HEK293 (cell line): ENCODE measurements around the gene PPP1R14B.

ENCODE experiments used
- CTCF ChIA-PET: fragments of 350-600 bp; formaldehyde crosslinking; extraction: SDS; loops from one replicate; lab custom pipeline; 2021; ENCODE audit warnings: antibody characterized with exemption; lab: Yijun Ruan, JAX
- POLR2A ChIA-PET: fragments of 300-600 bp; formaldehyde crosslinking; extraction: SDS; loops from one replicate; lab custom pipeline; 2020; ENCODE audit warnings: antibody characterized with exemption, inconsistent platforms; lab: Yijun Ruan, JAX
- H3K27ac ChIP-seq: fragments of 200-500 bp; sonication (Bioruptor generic); 2 replicates; pipeline ENCODE4 v1.5.1; 2014; ENCODE audit warnings: low read depth, low read length, control low read depth, inconsistent platforms; ENCODE audit errors: extremely low read depth
- H3K36me3 ChIP-seq, 2 experiments: fragments of 200-500 bp in 1 of 2; sonication (Bioruptor generic) in 1 of 2; 1 replicate in 1 of 2; 2 replicates in 1 of 2; pipeline ENCODE4 v1.5.1; 2014 to 2017; ENCODE audit warnings: inconsistent platforms in 2 of 2, low read length in 2 of 2; ENCODE audit not compliant: control insufficient read depth in 2 of 2, insufficient read depth in 1 of 2
- H3K4me1 ChIP-seq: fragments of 200-500 bp; sonication (Bioruptor generic); 2 replicates; pipeline ENCODE4 v1.5.1; 2014; ENCODE audit warnings: mild to moderate bottlenecking, low read length, inconsistent platforms; ENCODE audit not compliant: control insufficient read depth, insufficient read depth
- H3K4me3 ChIP-seq: 2 replicates; pipeline ENCODE4 v1.5.1; 2011; ENCODE audit warnings: low read depth, mild to moderate bottlenecking, control low read depth, low read length, moderate library complexity
- H3K9me3 ChIP-seq: fragments of 200-500 bp; sonication (Bioruptor generic); 2 replicates; pipeline ENCODE4 v1.5.1; 2014; ENCODE audit warnings: low read depth, low read length, inconsistent platforms; ENCODE audit not compliant: control insufficient read depth, insufficient read depth
- BCL11A ChIP-seq: fragments of 450-650 bp; formaldehyde crosslinking; IDR thresholded peaks from 2 replicates; pipeline ENCODE4 v1.5.1; 2016; ENCODE audit warnings: low read depth, missing biosample characterization, missing genetic modification characterization
- KLF10 ChIP-seq: fragments of 450-650 bp; IDR thresholded peaks from 2 replicates; pipeline ENCODE4 v1.5.1; 2018; ENCODE audit warnings: missing biosample characterization, mild to moderate bottlenecking, missing genetic modification characterization
- OVOL3 ChIP-seq: fragments of 450-650 bp; formaldehyde crosslinking; IDR thresholded peaks from 2 replicates; pipeline ENCODE4 v1.5.1; 2016; ENCODE audit warnings: missing biosample characterization, missing genetic modification characterization
- YY2 ChIP-seq: fragments of 450-650 bp; formaldehyde crosslinking; IDR thresholded peaks from 2 replicates; pipeline ENCODE4 v1.5.1; 2016; ENCODE audit warnings: missing biosample characterization, missing genetic modification characterization
- ZBTB21 ChIP-seq: fragments of 450-650 bp; formaldehyde crosslinking; IDR thresholded peaks from 2 replicates; pipeline ENCODE4 v1.5.1; 2017; ENCODE audit warnings: missing biosample characterization, missing genetic modification characterization
- ZFHX2 ChIP-seq: fragments of 450-650 bp; formaldehyde crosslinking; conservative IDR thresholded peaks from 2 replicates; pipeline ENCODE4 v1.5.1; 2016; ENCODE audit warnings: missing biosample characterization, missing genetic modification characterization
- ZNF10 ChIP-seq: fragments of 450-650 bp; formaldehyde crosslinking; IDR thresholded peaks from 2 replicates; pipeline ENCODE4 v1.5.1; 2017; ENCODE audit warnings: missing biosample characterization, missing genetic modification characterization
- ZNF114 ChIP-seq: fragments of 450-650 bp; formaldehyde crosslinking; IDR thresholded peaks from 2 replicates; pipeline ENCODE4 v1.5.0; 2017; ENCODE audit warnings: missing biosample characterization, missing genetic modification characterization
- ZNF169 ChIP-seq: fragments of 450-650 bp; formaldehyde crosslinking; IDR thresholded peaks from 2 replicates; pipeline ENCODE4 v1.5.1; 2016; ENCODE audit warnings: missing biosample characterization, missing genetic modification characterization
- ZNF19 ChIP-seq: fragments of 450-650 bp; formaldehyde crosslinking; IDR thresholded peaks from 2 replicates; pipeline ENCODE4; 2016; ENCODE audit warnings: missing biosample characterization, missing genetic modification characterization, low read depth
- ZNF23 ChIP-seq: fragments of 450-650 bp; formaldehyde crosslinking; IDR thresholded peaks from 2 replicates; pipeline ENCODE4 v1.5.1; 2016; ENCODE audit warnings: missing biosample characterization, missing genetic modification characterization, borderline replicate concordance
- ZNF394 ChIP-seq: fragments of 450-650 bp; formaldehyde crosslinking; IDR thresholded peaks from 2 replicates; pipeline ENCODE4 v1.5.1; 2016; ENCODE audit warnings: missing biosample characterization, missing genetic modification characterization, mild to moderate bottlenecking, moderate library complexity, borderline replicate concordance
- ZNF416 ChIP-seq: fragments of 450-650 bp; formaldehyde crosslinking; IDR thresholded peaks from 2 replicates; pipeline ENCODE4 v1.5.1; 2016; ENCODE audit warnings: missing biosample characterization, missing genetic modification characterization
- ZNF48 ChIP-seq: fragments of 450-650 bp; formaldehyde crosslinking; IDR thresholded peaks from 2 replicates; pipeline ENCODE4 v1.5.1; 2016; ENCODE audit warnings: missing biosample characterization, missing genetic modification characterization
- ZNF530 ChIP-seq: fragments of 450-650 bp; formaldehyde crosslinking; IDR thresholded peaks from 2 replicates; pipeline ENCODE4 v1.5.1; 2016; ENCODE audit warnings: low read depth, missing biosample characterization, missing genetic modification characterization
- ZNF571 ChIP-seq: fragments of 450-650 bp; formaldehyde crosslinking; IDR thresholded peaks from 2 replicates; pipeline ENCODE4 v1.5.0; 2017; ENCODE audit warnings: missing biosample characterization, missing genetic modification characterization
- ZNF626 ChIP-seq: fragments of 450-650 bp; sonication (Bioruptor Pico); formaldehyde crosslinking; IDR thresholded peaks from 2 replicates; pipeline ENCODE4 v1.5.1; 2018; ENCODE audit warnings: missing biosample characterization, missing genetic modification characterization, inconsistent platforms
- ZNF707 ChIP-seq: fragments of 450-650 bp; formaldehyde crosslinking; IDR thresholded peaks from 2 replicates; pipeline ENCODE4 v1.5.1; 2016; ENCODE audit warnings: missing biosample characterization, missing genetic modification characterization
- TF ChIP-seq, protein P1 (sequence below): fragments of 450-650 bp; IDR thresholded peaks from 2 replicates; pipeline ENCODE4 v1.5.1; 2018; ENCODE audit warnings: missing biosample characterization, mild to moderate bottlenecking, missing genetic modification characterization
- TF ChIP-seq, protein P2 (sequence below): fragments of 450-650 bp; formaldehyde crosslinking; IDR thresholded peaks from 2 replicates; pipeline ENCODE4 v1.5.1; 2016; ENCODE audit warnings: missing biosample characterization, missing genetic modification characterization
- TF ChIP-seq, protein P3 (sequence below): fragments of 450-650 bp; formaldehyde crosslinking; IDR thresholded peaks from 2 replicates; pipeline ENCODE4 v1.5.1; 2016; ENCODE audit warnings: missing biosample characterization, missing genetic modification characterization
- TF ChIP-seq, protein P4 (sequence below): fragments of 450-650 bp; formaldehyde crosslinking; IDR thresholded peaks from 2 replicates; pipeline ENCODE4 v1.5.1; 2016; ENCODE audit warnings: missing biosample characterization, missing genetic modification characterization
- TF ChIP-seq, protein P5 (sequence below): fragments of 450-650 bp; formaldehyde crosslinking; IDR thresholded peaks from 2 replicates; pipeline ENCODE4 v1.5.1; 2016; ENCODE audit warnings: missing biosample characterization, missing genetic modification characterization
- TF ChIP-seq, protein P6 (sequence below): fragments of 450-650 bp; formaldehyde crosslinking; IDR thresholded peaks from 2 replicates; pipeline ENCODE4 v1.5.1; 2016; ENCODE audit warnings: missing biosample characterization, missing genetic modification characterization
- TF ChIP-seq, protein P7 (sequence below): fragments of 450-650 bp; formaldehyde crosslinking; IDR thresholded peaks from 2 replicates; pipeline ENCODE4 v1.5.1; 2016; ENCODE audit warnings: missing biosample characterization, missing genetic modification characterization

Gene PPP1R14B

DNA sequence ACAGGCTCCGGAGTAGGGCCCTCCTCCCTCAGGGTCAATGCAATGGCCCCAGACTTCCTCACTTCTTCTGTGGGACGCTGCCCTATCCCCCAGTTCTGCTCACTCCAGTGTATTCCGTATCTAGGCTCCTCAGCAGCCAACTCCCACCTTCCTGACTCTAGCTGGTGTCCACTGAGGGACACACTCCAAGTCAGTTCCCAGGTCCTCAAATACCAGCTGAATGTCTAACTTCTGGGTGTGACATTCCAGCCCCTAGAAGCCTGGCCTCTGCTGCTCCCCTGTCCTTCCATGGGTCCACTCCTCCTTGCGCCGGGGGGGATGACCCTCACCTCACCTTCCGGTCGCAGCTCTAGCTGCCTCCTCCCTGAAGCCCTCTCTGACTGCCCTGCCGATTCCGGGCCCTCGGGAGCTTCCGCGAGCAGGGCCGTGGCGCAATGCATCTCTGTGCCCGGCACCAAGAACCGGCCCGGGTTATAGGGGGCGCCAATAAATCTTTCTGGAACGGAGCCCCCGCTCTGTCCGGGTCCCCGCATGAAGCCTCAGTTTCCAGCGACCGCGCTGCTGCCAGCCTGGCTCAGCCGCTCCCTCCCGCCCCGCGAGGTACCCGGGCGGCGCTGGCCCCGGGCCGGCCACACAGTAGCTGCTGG lies 22.3 kb upstream of the PPP1R14B start:
- Histone ChIP-seq H3K4me1 (peaks cover 2% of the 10 kb centered on the region; the same call in 1 of the 2 replicates), H3K9me3 (no peaks in the 10 kb centered on the region), H3K27ac (peak overlapping the region; percentile 83), H3K4me3 (peak overlapping the region; percentile 56), H3K36me3 (peaks cover 0 to 33% of the 10 kb centered on the region in 2 experiments; a peak in 1 of 3 replicates)
- POLR2A ChIA-PET, result interaction anchor here (0.7 to 7.0 kb wide), 12 partner anchors 11 to 86 kb away, joined by 3 to 96 read pairs (median 12); partner anchors contain the start of genes BAD, ESRRA, FERMT3 and FKBP2
- CTCF ChIA-PET, result interaction anchor here (0.6 to 6.8 kb wide), 7 partner anchors 17 to 102 kb away, joined by 3 to 81 read pairs (median 5); partner anchors contain the start of genes CATSPERZ, ESRRA and PLCB3
- TF ChIP-seq ZNF19 (tag by site-specific recombination) (no peak), YY2 (tag by site-specific recombination) (no peak), ZNF48 (tag by site-specific recombination) (no peak), ZNF571 (tag by site-specific recombination) (no peak), ZNF626 (tag by site-specific recombination) (no peak), KLF10 (tag by site-specific recombination) (no peak), ZNF416 (tag by site-specific recombination) (no peak), ZNF169 (tag by site-specific recombination) (no peak), ZNF114 (tag by site-specific recombination) (no peak), ZNF10 (no peak), ZNF23 (tag by site-specific recombination) (no peak), BCL11A (tag by site-specific recombination) (peak; percentile 37; the same call in 1 of the 2 replicates), ZNF530 (tag by site-specific recombination) (no peak), ZFHX2 (tag by site-specific recombination) (no peak), ZNF707 (tag by site-specific recombination) (no peak), OVOL3 (tag by site-specific recombination) (no peak), ZBTB21 (tag by site-specific recombination) (no peak), ZNF394 (no peak)
- TF ChIP-seq, protein P1, sequence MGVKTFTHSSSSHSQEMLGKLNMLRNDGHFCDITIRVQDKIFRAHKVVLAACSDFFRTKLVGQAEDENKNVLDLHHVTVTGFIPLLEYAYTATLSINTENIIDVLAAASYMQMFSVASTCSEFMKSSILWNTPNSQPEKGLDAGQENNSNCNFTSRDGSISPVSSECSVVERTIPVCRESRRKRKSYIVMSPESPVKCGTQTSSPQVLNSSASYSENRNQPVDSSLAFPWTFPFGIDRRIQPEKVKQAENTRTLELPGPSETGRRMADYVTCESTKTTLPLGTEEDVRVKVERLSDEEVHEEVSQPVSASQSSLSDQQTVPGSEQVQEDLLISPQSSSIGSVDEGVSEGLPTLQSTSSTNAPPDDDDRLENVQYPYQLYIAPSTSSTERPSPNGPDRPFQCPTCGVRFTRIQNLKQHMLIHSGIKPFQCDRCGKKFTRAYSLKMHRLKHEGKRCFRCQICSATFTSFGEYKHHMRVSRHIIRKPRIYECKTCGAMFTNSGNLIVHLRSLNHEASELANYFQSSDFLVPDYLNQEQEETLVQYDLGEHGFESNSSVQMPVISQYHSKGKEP (tag by site-specific recombination), result no peak
- TF ChIP-seq, protein P2, sequence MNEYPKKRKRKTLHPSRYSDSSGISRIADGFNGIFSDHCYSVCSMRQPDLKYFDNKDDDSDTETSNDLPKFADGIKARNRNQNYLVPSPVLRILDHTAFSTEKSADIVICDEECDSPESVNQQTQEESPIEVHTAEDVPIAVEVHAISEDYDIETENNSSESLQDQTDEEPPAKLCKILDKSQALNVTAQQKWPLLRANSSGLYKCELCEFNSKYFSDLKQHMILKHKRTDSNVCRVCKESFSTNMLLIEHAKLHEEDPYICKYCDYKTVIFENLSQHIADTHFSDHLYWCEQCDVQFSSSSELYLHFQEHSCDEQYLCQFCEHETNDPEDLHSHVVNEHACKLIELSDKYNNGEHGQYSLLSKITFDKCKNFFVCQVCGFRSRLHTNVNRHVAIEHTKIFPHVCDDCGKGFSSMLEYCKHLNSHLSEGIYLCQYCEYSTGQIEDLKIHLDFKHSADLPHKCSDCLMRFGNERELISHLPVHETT, result no peak
- TF ChIP-seq, protein P3, sequence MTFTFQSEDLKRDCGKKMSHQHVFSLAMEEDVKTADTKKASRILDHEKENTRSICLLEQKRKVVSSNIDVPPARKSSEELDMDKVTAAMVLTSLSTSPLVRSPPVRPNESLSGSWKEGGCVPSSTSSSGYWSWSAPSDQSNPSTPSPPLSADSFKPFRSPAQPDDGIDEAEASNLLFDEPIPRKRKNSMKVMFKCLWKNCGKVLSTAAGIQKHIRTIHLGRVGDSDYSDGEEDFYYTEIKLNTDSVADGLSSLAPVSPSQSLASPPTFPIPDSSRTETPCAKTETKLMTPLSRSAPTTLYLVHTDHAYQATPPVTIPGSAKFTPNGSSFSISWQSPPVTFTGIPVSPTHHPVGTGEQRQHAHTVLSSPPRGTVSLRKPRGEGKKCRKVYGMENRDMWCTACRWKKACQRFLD, result no peak
- TF ChIP-seq, protein P4, sequence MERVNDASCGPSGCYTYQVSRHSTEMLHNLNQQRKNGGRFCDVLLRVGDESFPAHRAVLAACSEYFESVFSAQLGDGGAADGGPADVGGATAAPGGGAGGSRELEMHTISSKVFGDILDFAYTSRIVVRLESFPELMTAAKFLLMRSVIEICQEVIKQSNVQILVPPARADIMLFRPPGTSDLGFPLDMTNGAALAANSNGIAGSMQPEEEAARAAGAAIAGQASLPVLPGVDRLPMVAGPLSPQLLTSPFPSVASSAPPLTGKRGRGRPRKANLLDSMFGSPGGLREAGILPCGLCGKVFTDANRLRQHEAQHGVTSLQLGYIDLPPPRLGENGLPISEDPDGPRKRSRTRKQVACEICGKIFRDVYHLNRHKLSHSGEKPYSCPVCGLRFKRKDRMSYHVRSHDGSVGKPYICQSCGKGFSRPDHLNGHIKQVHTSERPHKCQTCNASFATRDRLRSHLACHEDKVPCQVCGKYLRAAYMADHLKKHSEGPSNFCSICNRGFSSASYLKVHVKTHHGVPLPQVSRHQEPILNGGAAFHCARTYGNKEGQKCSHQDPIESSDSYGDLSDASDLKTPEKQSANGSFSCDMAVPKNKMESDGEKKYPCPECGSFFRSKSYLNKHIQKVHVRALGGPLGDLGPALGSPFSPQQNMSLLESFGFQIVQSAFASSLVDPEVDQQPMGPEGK, result 0 out of 2 replicates have a peak, but pooled peaks have one; percentile 12
- TF ChIP-seq, protein P5, sequence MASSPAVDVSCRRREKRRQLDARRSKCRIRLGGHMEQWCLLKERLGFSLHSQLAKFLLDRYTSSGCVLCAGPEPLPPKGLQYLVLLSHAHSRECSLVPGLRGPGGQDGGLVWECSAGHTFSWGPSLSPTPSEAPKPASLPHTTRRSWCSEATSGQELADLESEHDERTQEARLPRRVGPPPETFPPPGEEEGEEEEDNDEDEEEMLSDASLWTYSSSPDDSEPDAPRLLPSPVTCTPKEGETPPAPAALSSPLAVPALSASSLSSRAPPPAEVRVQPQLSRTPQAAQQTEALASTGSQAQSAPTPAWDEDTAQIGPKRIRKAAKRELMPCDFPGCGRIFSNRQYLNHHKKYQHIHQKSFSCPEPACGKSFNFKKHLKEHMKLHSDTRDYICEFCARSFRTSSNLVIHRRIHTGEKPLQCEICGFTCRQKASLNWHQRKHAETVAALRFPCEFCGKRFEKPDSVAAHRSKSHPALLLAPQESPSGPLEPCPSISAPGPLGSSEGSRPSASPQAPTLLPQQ, result no peak
- TF ChIP-seq, protein P6, sequence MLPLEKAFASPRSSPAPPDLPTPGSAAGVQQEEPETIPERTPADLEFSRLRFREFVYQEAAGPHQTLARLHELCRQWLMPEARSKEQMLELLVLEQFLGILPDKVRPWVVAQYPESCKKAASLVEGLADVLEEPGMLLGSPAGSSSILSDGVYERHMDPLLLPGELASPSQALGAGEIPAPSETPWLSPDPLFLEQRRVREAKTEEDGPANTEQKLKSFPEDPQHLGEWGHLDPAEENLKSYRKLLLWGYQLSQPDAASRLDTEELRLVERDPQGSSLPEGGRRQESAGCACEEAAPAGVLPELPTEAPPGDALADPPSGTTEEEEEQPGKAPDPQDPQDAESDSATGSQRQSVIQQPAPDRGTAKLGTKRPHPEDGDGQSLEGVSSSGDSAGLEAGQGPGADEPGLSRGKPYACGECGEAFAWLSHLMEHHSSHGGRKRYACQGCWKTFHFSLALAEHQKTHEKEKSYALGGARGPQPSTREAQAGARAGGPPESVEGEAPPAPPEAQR, result no peak
- TF ChIP-seq, protein P7, sequence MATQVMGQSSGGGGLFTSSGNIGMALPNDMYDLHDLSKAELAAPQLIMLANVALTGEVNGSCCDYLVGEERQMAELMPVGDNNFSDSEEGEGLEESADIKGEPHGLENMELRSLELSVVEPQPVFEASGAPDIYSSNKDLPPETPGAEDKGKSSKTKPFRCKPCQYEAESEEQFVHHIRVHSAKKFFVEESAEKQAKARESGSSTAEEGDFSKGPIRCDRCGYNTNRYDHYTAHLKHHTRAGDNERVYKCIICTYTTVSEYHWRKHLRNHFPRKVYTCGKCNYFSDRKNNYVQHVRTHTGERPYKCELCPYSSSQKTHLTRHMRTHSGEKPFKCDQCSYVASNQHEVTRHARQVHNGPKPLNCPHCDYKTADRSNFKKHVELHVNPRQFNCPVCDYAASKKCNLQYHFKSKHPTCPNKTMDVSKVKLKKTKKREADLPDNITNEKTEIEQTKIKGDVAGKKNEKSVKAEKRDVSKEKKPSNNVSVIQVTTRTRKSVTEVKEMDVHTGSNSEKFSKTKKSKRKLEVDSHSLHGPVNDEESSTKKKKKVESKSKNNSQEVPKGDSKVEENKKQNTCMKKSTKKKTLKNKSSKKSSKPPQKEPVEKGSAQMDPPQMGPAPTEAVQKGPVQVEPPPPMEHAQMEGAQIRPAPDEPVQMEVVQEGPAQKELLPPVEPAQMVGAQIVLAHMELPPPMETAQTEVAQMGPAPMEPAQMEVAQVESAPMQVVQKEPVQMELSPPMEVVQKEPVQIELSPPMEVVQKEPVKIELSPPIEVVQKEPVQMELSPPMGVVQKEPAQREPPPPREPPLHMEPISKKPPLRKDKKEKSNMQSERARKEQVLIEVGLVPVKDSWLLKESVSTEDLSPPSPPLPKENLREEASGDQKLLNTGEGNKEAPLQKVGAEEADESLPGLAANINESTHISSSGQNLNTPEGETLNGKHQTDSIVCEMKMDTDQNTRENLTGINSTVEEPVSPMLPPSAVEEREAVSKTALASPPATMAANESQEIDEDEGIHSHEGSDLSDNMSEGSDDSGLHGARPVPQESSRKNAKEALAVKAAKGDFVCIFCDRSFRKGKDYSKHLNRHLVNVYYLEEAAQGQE (tag by site-specific recombination), result no peak
